HG03575 (cell line): ENCODE measurements around the gene RUNX2.
"Not testable (repeated sequence)": the region's sequence is repeated elsewhere in the genome, so short reads cannot be mapped to it uniquely, and the experiment has no call there.

Experiments
- ATAC-seq: cut with Tn5 transposase; IDR thresholded peaks from one replicate; pipeline ENCODE4 v1.9.1; 2021; ENCODE audit not compliant: unreplicated experiment, insufficient number of reproducible peaks, low FRiP score; ENCODE audit errors: extremely low read depth

Gene RUNX2

GRCh38 chr6:45665859-45666258, 337.7 kb downstream of the RUNX2 start:
- no peak for ATAC-seq

- no peak for ATAC-seq
These were observed 338.7 kb downstream of the RUNX2 start for GRCh38 chr6:45666846-45667245.

- no peak for ATAC-seq
These were observed 339.2 kb downstream of the RUNX2 start for GRCh38 chr6:45667300-45667699.

- ATAC-seq, result no peak
These were observed 339.6 kb downstream of the RUNX2 start for GRCh38 chr6:45667766-45668165.

- no peak for ATAC-seq
These were observed 340.6 kb downstream of the RUNX2 start for GRCh38 chr6:45668705-45669104.

GRCh38 chr6:45673167-45673566, 345.0 kb downstream of the RUNX2 start:
- not testable (repeated sequence) for ATAC-seq

- not testable (repeated sequence) for ATAC-seq
These were observed 347.0 kb downstream of the RUNX2 start for GRCh38 chr6:45675166-45675565.

GRCh38 chr6:45675634-45676033, 347.5 kb downstream of the RUNX2 start:
- no peak for ATAC-seq

- no peak for ATAC-seq
These were observed 348.2 kb downstream of the RUNX2 start for GRCh38 chr6:45676380-45676779.

- ATAC-seq, result peak; percentile 26
These were observed 349.5 kb downstream of the RUNX2 start for GRCh38 chr6:45677381-45678284.

- ATAC-seq, result no peak
These were observed 350.1 kb downstream of the RUNX2 start for GRCh38 chr6:45678285-45678607.

- no peak for ATAC-seq
These were observed 351.0 kb downstream of the RUNX2 start for GRCh38 chr6:45679163-45679562.

GRCh38 chr6:45679631-45680030, 351.5 kb downstream of the RUNX2 start:
- ATAC-seq, result no peak

GRCh38 chr6:45681860-45682511, 353.9 kb downstream of the RUNX2 start:
- peak; percentile 96 for ATAC-seq

- ATAC-seq, result no peak
These were observed 356.3 kb downstream of the RUNX2 start for GRCh38 chr6:45684476-45684875.

- no peak for ATAC-seq
These were observed 356.9 kb downstream of the RUNX2 start for GRCh38 chr6:45685076-45685475.

- ATAC-seq, result peak; percentile 10
These were observed 358.9 kb downstream of the RUNX2 start for GRCh38 chr6:45686841-45687569.

GRCh38 chr6:45687570-45687969, 359.4 kb downstream of the RUNX2 start:
- peak; percentile 83 for ATAC-seq

GRCh38 chr6:45688180-45688579, 360.1 kb downstream of the RUNX2 start:
- no peak for ATAC-seq
